ENCODE results near the gene KRT86.
"Not testable (repeated sequence)": the region's sequence is repeated elsewhere in the genome, so short reads cannot be mapped to it uniquely, and the experiment has no call there.

The KRT86 gene

GRCh38 chr12:52342781-52343490, 68.5 kb downstream of the KRT86 start:
- Histone ChIP-seq H3K9me2 (replicated peaks; ENCODE audit: insufficient read depth, low read length) (no peaks in the 10 kb centered on the region), H2AFZ (ENCODE audit: low read length) (no peak overlapping the region), H3K4me2 (ENCODE audit: low read depth, low read length) (no peak overlapping the region), H3K27me3 (replicated peaks; ENCODE audit: insufficient read depth, low read length) (peaks cover 22% of the 10 kb centered on the region), H3F3A (ENCODE audit: insufficient read depth, low read length) (no peaks in the 10 kb centered on the region), H3K4me1 (ENCODE audit: low read length) (no peaks in the 10 kb centered on the region), H3K4me3 (ENCODE audit: low read length) (no peak overlapping the region), H3K9me3 (replicated peaks; ENCODE audit: insufficient read depth, low read length) (no peaks in the 10 kb centered on the region), H3K9ac (ENCODE audit: low read length) (no peak overlapping the region), H3K27ac (ENCODE audit: low read length) (no peak overlapping the region), H3K79me2 (ENCODE audit: low read length) (no peaks in the 10 kb centered on the region), H4K20me1 (ENCODE audit: insufficient read depth, low read length) (no peaks in the 10 kb centered on the region), H3K36me3 (replicated peaks; ENCODE audit: insufficient read depth, low read length) (no peaks in the 10 kb centered on the region)
- no peak for DNase-seq
- TF ChIP-seq EZH2 (optimal IDR thresholded peaks at IDR 0.05; ENCODE audit: low read depth, low read length) (no peak), EZH2phosphoT487 (IDR thresholded peaks at IDR 0.05; ENCODE audit: low read length) (no peak), CTCF (IDR thresholded peaks at IDR 0.05; ENCODE audit: low read length) (no peak)

- Histone ChIP-seq H3K27me3 (replicated peaks; ENCODE audit: insufficient read depth, low read length) (peaks cover 25% of the 10 kb centered on the region), H3K4me1 (ENCODE audit: low read length) (no peaks in the 10 kb centered on the region), H3K36me3 (replicated peaks; ENCODE audit: insufficient read depth, low read length) (no peaks in the 10 kb centered on the region), H3F3A (ENCODE audit: insufficient read depth, low read length) (no peaks in the 10 kb centered on the region), H3K4me3 (ENCODE audit: low read length) (no peak overlapping the region), H3K4me2 (ENCODE audit: low read depth, low read length) (no peak overlapping the region), H3K9me3 (replicated peaks; ENCODE audit: insufficient read depth, low read length) (no peaks in the 10 kb centered on the region), H4K20me1 (ENCODE audit: insufficient read depth, low read length) (no peaks in the 10 kb centered on the region), H3K9me2 (replicated peaks; ENCODE audit: insufficient read depth, low read length) (no peaks in the 10 kb centered on the region), H3K9ac (ENCODE audit: low read length) (no peak overlapping the region), H3K79me2 (ENCODE audit: low read length) (no peaks in the 10 kb centered on the region), H3K27ac (ENCODE audit: low read length) (no peak overlapping the region), H2AFZ (ENCODE audit: low read length) (no peak overlapping the region)
- TF ChIP-seq EZH2phosphoT487 (IDR thresholded peaks at IDR 0.05; ENCODE audit: low read length) (no peak), CTCF (IDR thresholded peaks at IDR 0.05; ENCODE audit: low read length) (no peak), EZH2 (optimal IDR thresholded peaks at IDR 0.05; ENCODE audit: low read depth, low read length) (no peak)
- DNase-seq: no peak
Measured at GRCh38 chr12:52343550-52343949, 69.1 kb downstream of the KRT86 start.

- DNase-seq: no peak
- Histone ChIP-seq H2AFZ (ENCODE audit: low read length) (no peak overlapping the region), H3K27ac (ENCODE audit: low read length) (no peak overlapping the region), H3K9ac (ENCODE audit: low read length) (no peak overlapping the region), H3K9me3 (replicated peaks; ENCODE audit: insufficient read depth, low read length) (no peaks in the 10 kb centered on the region), H4K20me1 (ENCODE audit: insufficient read depth, low read length) (no peaks in the 10 kb centered on the region), H3K79me2 (ENCODE audit: low read length) (no peaks in the 10 kb centered on the region), H3K4me1 (ENCODE audit: low read length) (no peaks in the 10 kb centered on the region), H3K4me2 (ENCODE audit: low read depth, low read length) (no peak overlapping the region), H3F3A (ENCODE audit: insufficient read depth, low read length) (no peaks in the 10 kb centered on the region), H3K27me3 (replicated peaks; ENCODE audit: insufficient read depth, low read length) (peaks cover 31% of the 10 kb centered on the region), H3K9me2 (replicated peaks; ENCODE audit: insufficient read depth, low read length) (no peaks in the 10 kb centered on the region), H3K4me3 (ENCODE audit: low read length) (no peak overlapping the region), H3K36me3 (replicated peaks; ENCODE audit: insufficient read depth, low read length) (no peaks in the 10 kb centered on the region)
- TF ChIP-seq EZH2 (optimal IDR thresholded peaks at IDR 0.05; ENCODE audit: low read depth, low read length) (no peak), CTCF (IDR thresholded peaks at IDR 0.05; ENCODE audit: low read length) (no peak), EZH2phosphoT487 (IDR thresholded peaks at IDR 0.05; ENCODE audit: low read length) (no peak)
Measured at GRCh38 chr12:52344111-52344510, 69.7 kb downstream of the KRT86 start.

GRCh38 chr12:52345041-52345440, 70.6 kb downstream of the KRT86 start:
- not testable (repeated sequence) for H3K79me2 ChIP-seq (ENCODE audit: low read length); H3K4me2 ChIP-seq (ENCODE audit: low read depth, low read length); H3K36me3 ChIP-seq (replicated peaks; ENCODE audit: insufficient read depth, low read length); H3K27ac ChIP-seq (ENCODE audit: low read length); H2AFZ ChIP-seq (ENCODE audit: low read length); H3K4me3 ChIP-seq (ENCODE audit: low read length); H3F3A ChIP-seq (ENCODE audit: insufficient read depth, low read length); H3K4me1 ChIP-seq (ENCODE audit: low read length); H4K20me1 ChIP-seq (ENCODE audit: insufficient read depth, low read length); H3K9me2 ChIP-seq (replicated peaks; ENCODE audit: insufficient read depth, low read length); DNase-seq; H3K9ac ChIP-seq (ENCODE audit: low read length); H3K9me3 ChIP-seq (replicated peaks; ENCODE audit: insufficient read depth, low read length)
- peaks cover 40% of the 10 kb centered on the region for H3K27me3 ChIP-seq (replicated peaks; ENCODE audit: insufficient read depth, low read length)

Data from MM.1S (cell line).